Stimulated activated memory B cell treated with anti-CD40 and anti-IgM and Interleukin-4, amounts not matched to agents 10 μg/mL and 1 μg/mL and 100 μg/mL, for 72 hours (primary cell): ENCODE measurements around the gene GFY.
A peak's percentile ranks its signal among the peaks of the same experiment; 100 is the strongest.
"Not testable (repeated sequence)": the region's sequence is repeated elsewhere in the genome, so short reads cannot be mapped to it uniquely, and the experiment has no call there.

Source experiments
- ATAC-seq: fragments of 150-1000 bp; cut with Tn5 transposase; 2 replicates; pipeline ENCODE4 v1.10.0; 2021
- H3K27ac Mint-ChIP-seq: one replicate; pipeline ENCODE4 v1.8.0; 2022; ENCODE audit warnings: mild to moderate bottlenecking, mixed read lengths
- H3K27me3 Mint-ChIP-seq: one replicate; pipeline ENCODE4 v1.8.0; 2022; ENCODE audit warnings: mixed read lengths
- H3K36me3 Mint-ChIP-seq: one replicate; pipeline ENCODE4 v1.8.0; 2022; ENCODE audit warnings: mixed read lengths
- H3K4me1 Mint-ChIP-seq: one replicate; pipeline ENCODE4 v1.8.0; 2022; ENCODE audit warnings: mixed read lengths
- H3K4me3 Mint-ChIP-seq: one replicate; pipeline ENCODE4 v1.8.0; 2022; ENCODE audit warnings: mild to moderate bottlenecking, moderate library complexity, mixed read lengths
- H3K9me3 Mint-ChIP-seq: one replicate; pipeline ENCODE4 v1.8.0; 2022; ENCODE audit warnings: mixed read lengths

The GFY gene

DNA sequence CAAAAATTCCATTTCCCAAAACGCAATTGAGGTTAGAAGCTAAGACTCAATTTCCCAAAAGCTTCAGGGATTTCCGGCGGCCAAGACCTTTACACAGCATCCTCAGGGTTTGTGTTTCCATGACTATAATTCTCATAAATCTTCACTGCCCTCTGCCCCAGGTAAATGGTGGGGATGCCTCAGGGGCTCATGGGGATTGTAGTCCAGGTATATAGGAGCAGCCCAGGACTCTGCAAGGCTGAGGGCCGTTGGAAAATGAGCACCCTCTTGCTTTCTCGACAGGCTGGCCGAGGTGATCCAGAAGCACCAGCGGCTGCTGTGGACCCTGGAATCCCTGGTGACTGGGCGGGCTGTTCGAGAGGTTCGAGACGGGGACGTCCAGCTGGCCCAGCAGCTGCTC lies 34.2 kb downstream of the GFY start:
- no peaks in the 10 kb centered on the region for H3K9me3 Mint-ChIP-seq

DNA sequence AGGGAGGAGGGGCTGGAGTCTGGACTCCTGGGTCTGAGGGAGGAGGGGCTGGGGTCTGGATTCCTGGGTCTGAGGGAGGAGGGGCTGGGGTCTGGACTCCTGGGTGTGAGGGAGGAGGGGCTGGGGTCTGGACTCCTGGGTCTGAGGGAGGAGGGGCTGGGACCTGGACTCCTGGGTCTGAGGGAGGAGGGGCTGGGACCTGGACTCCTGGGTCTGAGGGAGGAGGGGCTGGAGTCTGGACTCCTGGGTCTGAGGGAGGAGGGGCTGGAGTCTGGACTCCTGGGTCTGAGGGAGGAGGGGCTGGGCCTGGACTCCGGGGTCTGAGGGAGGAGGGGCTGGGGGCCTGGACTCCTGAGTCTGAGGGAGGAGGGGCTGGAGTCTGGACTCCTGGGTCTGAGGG lies 35.9 kb downstream of the GFY start:
- ATAC-seq, H3K27me3 Mint-ChIP-seq, H3K9me3 Mint-ChIP-seq, H3K4me3 Mint-ChIP-seq, H3K27ac Mint-ChIP-seq: not testable (repeated sequence)
- Mint-ChIP-seq H3K36me3 (peaks cover 42% of the 10 kb centered on the region), H3K4me1 (peaks cover 12% of the 10 kb centered on the region)

More for the DNA sequence above, 34.2 kb downstream of the GFY start:
- no peak for ATAC-seq
- peaks cover 30% of the 10 kb centered on the region for H3K36me3 Mint-ChIP-seq
- H3K27me3 Mint-ChIP-seq, result no peaks in the 10 kb centered on the region
- H3K27ac Mint-ChIP-seq, result no peak overlapping the region
- peaks cover 19% of the 10 kb centered on the region for H3K4me1 Mint-ChIP-seq
- H3K4me3 Mint-ChIP-seq, result no peak overlapping the region

GRCh38 chr19:49461656-49462055 lies 36.5 kb downstream of the GFY start:
- Mint-ChIP-seq H3K36me3 (peaks cover 39% of the 10 kb centered on the region), H3K4me1 (peaks cover 7% of the 10 kb centered on the region), H3K4me3 (no peak overlapping the region), H3K27ac (no peak overlapping the region), H3K27me3 (no peaks in the 10 kb centered on the region), H3K9me3 (no peaks in the 10 kb centered on the region)
- peak; percentile 41 for ATAC-seq

GRCh38 chr19:49462492-49462891 lies 37.3 kb downstream of the GFY start:
- H3K27me3 Mint-ChIP-seq, result no peaks in the 10 kb centered on the region
- no peak overlapping the region for H3K4me3 Mint-ChIP-seq
- no peak overlapping the region for H3K27ac Mint-ChIP-seq
- H3K36me3 Mint-ChIP-seq, result peaks cover 32% of the 10 kb centered on the region
- no peak for ATAC-seq
- no peaks in the 10 kb centered on the region for H3K9me3 Mint-ChIP-seq
- no peaks in the 10 kb centered on the region for H3K4me1 Mint-ChIP-seq

DNA sequence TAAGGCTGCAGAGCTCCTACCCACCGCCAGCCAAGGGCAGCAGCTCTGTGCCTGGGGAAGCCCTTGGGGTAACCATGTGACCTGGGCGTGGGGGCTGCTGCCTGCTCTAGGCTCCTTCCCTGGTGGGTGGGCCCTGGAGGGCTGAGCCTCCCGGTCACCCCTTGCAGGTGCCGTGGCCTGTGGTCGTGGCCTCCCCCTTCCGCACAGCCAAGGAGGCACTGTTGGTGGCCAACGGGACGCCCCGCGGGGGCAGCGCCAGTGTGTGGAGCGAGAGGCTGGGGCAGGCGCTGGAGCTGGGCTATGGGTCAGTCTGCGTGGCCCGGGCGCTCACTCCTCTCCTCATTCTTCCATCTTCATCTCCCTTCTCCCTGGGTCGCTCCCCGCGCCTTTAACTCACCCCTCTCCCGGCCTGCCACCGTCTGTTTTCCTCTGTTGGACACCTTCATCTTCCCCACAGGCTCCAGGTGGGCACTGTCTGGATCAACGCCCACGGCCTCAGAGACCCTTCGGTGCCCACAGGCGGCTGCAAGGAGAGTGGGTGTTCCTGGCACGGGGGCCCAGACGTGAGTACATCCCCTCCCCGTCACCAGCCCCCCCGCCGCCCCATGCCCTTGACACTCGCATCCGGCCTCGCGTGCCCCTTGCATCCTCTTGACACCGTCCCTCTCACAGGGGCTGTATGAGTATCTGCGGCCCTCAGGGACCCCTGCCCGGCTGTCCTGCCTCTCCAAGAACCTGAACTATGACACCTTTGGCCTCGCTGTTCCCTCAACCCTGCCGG lies 39.0 kb downstream of the GFY start:
- peaks cover 39% of the 10 kb centered on the region for H3K36me3 Mint-ChIP-seq
- ATAC-seq, result no peak
- no peaks in the 10 kb centered on the region for H3K27me3 Mint-ChIP-seq
- peaks cover 7% of the 10 kb centered on the region for H3K4me1 Mint-ChIP-seq
- H3K9me3 Mint-ChIP-seq, result no peaks in the 10 kb centered on the region
- peak overlapping the region; percentile 71 for H3K27ac Mint-ChIP-seq
- H3K4me3 Mint-ChIP-seq, result no peak overlapping the region

DNA sequence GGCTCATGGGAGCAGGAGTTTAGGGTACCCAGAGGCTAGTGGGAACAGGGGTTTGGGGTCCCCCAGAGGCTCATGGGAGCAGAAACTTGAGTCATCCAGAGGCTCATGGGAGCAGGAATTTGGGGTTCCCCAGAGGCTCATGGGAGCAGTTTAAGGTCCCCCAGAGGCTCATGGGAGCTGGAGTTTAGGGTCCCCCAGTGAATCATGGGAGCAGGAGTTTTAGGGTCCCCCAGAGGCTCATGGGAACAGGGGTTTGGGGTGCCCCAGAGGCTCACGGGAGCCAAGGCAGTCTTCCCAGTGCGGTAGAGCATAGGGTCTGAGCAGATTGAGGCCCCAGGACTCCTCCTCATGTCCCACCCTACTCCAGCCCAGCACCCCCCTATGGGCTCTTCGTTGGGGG lies 40.2 kb downstream of the GFY start:
- Mint-ChIP-seq H3K9me3 (no peaks in the 10 kb centered on the region), H3K4me3 (no peak overlapping the region), H3K36me3 (peaks cover 34% of the 10 kb centered on the region), H3K4me1 (peaks cover 18% of the 10 kb centered on the region), H3K27ac (peak overlapping the region; percentile 71), H3K27me3 (no peaks in the 10 kb centered on the region)
- ATAC-seq, result no peak

DNA sequence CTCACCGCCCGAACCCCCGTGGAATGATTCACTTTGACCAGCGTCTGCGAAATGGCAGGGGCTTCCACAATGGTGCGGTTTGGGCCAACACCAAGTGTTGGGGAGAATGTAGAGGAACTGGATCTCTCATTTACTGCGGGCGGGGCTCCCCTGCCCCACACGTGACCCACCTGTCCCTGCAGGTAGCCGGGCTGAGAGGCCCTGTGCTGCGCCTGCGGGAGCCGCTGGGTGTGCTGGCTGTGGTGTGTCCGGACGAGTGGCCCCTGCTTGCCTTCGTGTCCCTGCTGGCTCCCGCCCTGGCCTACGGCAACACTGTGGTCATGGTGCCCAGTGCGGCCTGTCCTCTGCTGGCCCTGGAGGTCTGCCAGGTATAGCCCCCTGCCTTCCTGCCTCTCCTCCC lies 43.0 kb downstream of the GFY start:
- Mint-ChIP-seq H3K4me1 (peaks cover 36% of the 10 kb centered on the region), H3K9me3 (no peaks in the 10 kb centered on the region), H3K27me3 (no peaks in the 10 kb centered on the region), H3K27ac (peak overlapping the region; percentile 86), H3K36me3 (peaks cover 29% of the 10 kb centered on the region), H3K4me3 (no peak overlapping the region)
- no peak for ATAC-seq

- Mint-ChIP-seq H3K36me3 (peaks cover 29% of the 10 kb centered on the region), H3K4me1 (peaks cover 42% of the 10 kb centered on the region), H3K27ac (peak overlapping the region; percentile 86), H3K9me3 (no peaks in the 10 kb centered on the region), H3K27me3 (no peaks in the 10 kb centered on the region), H3K4me3 (peak overlapping the region; percentile 51)
- peak; percentile 87 for ATAC-seq
These were observed 43.7 kb downstream of the GFY start for GRCh38 chr19:49468746-49469447.

DNA sequence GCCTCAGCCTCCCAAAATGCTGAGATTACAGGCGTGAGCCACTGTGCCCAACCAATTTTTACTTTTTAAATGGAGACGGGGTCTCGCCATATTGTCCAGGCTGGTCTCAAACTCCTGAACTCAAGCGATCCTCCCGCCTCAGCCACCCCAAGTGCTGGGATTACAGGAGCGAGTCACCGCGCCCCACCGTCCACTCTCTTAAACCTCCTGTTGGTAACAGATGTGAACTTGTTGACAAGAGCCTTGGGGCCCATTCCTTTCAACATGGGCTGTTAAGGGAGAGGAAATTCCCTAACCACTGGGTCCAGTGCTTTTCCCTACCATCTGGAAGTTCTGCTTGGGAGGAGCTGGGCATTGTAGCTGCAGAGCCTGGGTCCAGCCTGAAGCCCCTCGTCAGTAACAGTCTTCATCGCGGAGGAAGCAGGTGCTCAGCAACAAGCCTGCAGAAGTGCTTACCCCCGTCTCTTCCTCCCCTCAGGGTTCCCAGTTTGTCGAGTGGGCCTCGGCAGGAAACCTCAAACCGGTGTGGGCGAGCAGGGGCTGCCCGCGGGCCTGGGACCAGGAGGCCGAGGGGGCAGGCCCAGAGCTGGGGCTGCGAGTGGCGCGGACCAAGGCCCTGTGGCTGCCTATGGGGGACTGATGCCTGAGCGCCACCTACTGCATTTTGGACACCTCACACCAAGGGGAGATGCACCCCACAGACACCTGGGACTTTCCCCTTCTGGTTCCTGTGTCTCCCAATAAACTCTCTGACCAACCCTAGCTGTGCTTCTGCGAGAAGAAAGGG lies 44.8 kb downstream of the GFY start:
- Mint-ChIP-seq H3K4me1 (peaks cover 54% of the 10 kb centered on the region), H3K4me3 (peak overlapping the region; percentile 53), H3K27ac (peak overlapping the region; percentile 86), H3K36me3 (peaks cover 17% of the 10 kb centered on the region), H3K9me3 (no peaks in the 10 kb centered on the region), H3K27me3 (no peaks in the 10 kb centered on the region)
- ATAC-seq, result peak; percentile 88

DNA sequence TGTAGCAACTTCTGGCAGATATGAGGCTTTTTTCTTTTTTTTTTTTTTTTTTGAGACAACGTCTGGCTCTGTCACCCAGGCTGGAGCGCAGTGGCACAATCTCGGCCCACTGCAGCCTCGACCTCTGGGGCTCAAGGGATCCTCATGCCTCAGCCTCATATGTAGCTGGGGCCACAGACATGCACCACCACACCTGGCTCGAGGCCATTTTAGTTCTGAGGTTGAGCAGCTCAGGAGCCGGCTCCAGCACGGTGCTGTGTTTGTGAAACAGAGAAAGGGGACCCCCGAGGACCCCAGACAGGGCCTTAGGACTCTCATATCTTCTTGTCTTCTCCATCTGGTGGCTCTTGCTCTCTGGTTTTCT lies 45.4 kb downstream of the GFY start:
- Mint-ChIP-seq H3K4me3 (peak overlapping the region; percentile 53), H3K27ac (peak overlapping the region; percentile 86), H3K4me1 (peaks cover 59% of the 10 kb centered on the region), H3K36me3 (peaks cover 12% of the 10 kb centered on the region), H3K27me3 (no peaks in the 10 kb centered on the region), H3K9me3 (no peaks in the 10 kb centered on the region)
- ATAC-seq, result no peak

DNA sequence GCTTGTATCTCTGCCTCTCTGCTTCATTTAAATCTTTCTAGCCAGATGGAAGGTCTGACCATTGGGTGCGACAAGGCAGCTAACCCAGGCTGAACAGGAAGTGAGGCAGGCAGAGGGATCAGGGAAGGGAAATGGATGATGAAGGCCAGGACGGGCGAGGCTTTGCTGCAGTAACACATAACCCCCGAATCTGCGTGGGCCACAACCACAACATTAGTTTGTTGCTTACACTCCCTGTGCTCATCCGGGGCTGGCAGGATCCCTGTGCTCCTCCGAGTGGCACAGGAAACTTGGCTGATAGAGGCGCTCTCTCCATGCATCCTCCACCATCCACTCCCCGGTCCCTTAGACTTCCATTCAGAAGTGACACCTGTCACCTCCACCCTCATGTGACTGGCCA lies 47.7 kb downstream of the GFY start:
- Mint-ChIP-seq H3K27me3 (no peaks in the 10 kb centered on the region), H3K4me1 (peaks cover 70% of the 10 kb centered on the region), H3K36me3 (peaks cover 13% of the 10 kb centered on the region), H3K27ac (peak overlapping the region; percentile 96), H3K9me3 (no peaks in the 10 kb centered on the region), H3K4me3 (peak overlapping the region; percentile 88)
- ATAC-seq, result no peak

DNA sequence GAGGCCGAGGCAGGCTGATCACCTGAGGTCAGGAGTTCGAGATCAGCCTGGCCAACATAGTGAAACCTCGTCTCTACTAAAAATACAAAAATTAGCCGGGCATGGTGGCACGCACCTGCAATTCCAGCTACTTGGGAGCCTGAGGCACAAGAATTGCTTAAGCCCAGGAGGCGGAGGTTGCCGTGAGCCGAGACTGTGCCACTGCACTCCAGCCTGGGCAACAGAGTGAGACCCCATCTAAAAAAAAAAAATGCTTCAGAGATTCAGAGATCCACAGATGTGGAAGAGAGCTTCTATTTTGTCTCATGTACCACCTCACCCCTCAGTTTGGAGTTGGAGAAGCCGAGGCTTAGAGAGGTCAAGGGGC lies 48.3 kb downstream of the GFY start:
- H3K27me3 Mint-ChIP-seq, H3K9me3 Mint-ChIP-seq, ATAC-seq: not testable (repeated sequence)
- Mint-ChIP-seq H3K27ac (peak overlapping the region; percentile 96), H3K36me3 (peaks cover 12% of the 10 kb centered on the region), H3K4me3 (peak overlapping the region; percentile 88), H3K4me1 (peaks cover 69% of the 10 kb centered on the region)

- ATAC-seq, result peak; percentile 77
- Mint-ChIP-seq H3K27me3 (no peaks in the 10 kb centered on the region), H3K36me3 (peaks cover 7% of the 10 kb centered on the region), H3K4me1 (peaks cover 64% of the 10 kb centered on the region), H3K27ac (peak within 1 kb of the TSS; percentile 96), H3K9me3 (no peaks in the 10 kb centered on the region), H3K4me3 (peak within 1 kb of the TSS; percentile 88)
These were observed 48.8 kb downstream of the GFY start, which contains the start of gene FLT3LG for GRCh38 chr19:49473868-49474541. Gene FLT3LG, plus strand, starts transcription at chr19:49474215. Its CDS starts 425 bp downstream, at chr19:49474640.

DNA sequence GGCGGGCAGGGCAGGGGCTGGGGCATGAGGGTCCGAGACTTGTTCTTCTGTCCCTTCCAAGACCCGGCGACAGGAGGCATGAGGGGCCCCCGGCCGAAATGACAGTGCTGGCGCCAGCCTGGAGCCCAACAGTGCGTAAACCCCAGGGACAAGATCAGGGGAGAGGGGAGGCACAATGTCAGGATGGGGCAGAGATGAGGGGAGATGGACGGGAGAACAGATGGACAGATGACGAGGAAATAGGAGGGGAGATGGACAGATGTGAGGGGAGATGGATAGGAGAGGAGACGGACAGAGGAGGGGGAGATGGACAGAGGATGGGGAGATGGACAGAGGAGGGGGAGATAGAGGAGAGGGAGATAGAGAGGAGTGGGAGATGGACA lies 49.3 kb downstream of the GFY start:
- no peaks in the 10 kb centered on the region for H3K9me3 Mint-ChIP-seq
- H3K4me3 Mint-ChIP-seq, result peak overlapping the region; percentile 88
- ATAC-seq, result no peak
- H3K36me3 Mint-ChIP-seq, result peaks cover 6% of the 10 kb centered on the region
- peaks cover 59% of the 10 kb centered on the region for H3K4me1 Mint-ChIP-seq
- peak overlapping the region; percentile 96 for H3K27ac Mint-ChIP-seq
- H3K27me3 Mint-ChIP-seq, result no peaks in the 10 kb centered on the region
